H1 (cell line): ENCODE measurements around the gene OPRD1. TPM values are rescaled to one million over a fixed set of nuclear protein-coding genes. Genes with fewer than 3 reads are reported as not detected.

Experiments used
- ATF3 ChIP-seq: IDR thresholded peaks from 2 replicates; pipeline ENCODE4 v1.6.1; 2011; ENCODE audit warnings: low read depth, mild to moderate bottlenecking, low read length; ENCODE audit not compliant: insufficient read depth
- BACH1 ChIP-seq: IDR thresholded peaks from 2 replicates; pipeline ENCODE4 v1.6.1; 2012; ENCODE audit warnings: low read length, improper control_type of control experiment
- BCL11A ChIP-seq, 2 experiments: IDR thresholded peaks; one replicate each; pipeline ENCODE4 v1.6.1; 2011; ENCODE audit warnings: low read depth in 2 of 2, low read length in 2 of 2, mild to moderate bottlenecking in 2 of 2
- CBX5 ChIP-seq: fragments of 300-800, 300-1000 bp; sonication (generic); IDR thresholded peaks from 2 replicates; pipeline ENCODE4 v1.7.1; 2016; ENCODE audit warnings: antibody characterized with exemption, low read length, low read depth
- CHD2 ChIP-seq: IDR thresholded peaks from 2 replicates; pipeline ENCODE4 v1.6.1; 2012; ENCODE audit warnings: low read length, improper control_type of control experiment
- CREB1 ChIP-seq: IDR thresholded peaks from 2 replicates; pipeline ENCODE4 v1.6.1; 2012; ENCODE audit warnings: inconsistent platforms
- CTCF ChIP-seq, 3 experiments: IDR thresholded peaks; 1 replicate in 2 of 3; 2 replicates in 1 of 3; pipeline versions ENCODE4 v1.5.1 to v1.6.1; 2011; ENCODE audit warnings: low read length in 3 of 3, mild to moderate bottlenecking in 3 of 3, inconsistent platforms in 2 of 3, low read depth in 1 of 3, moderate library complexity in 1 of 3; ENCODE audit not compliant: insufficient read depth in 1 of 3; ENCODE audit errors: control extremely low read depth in 1 of 3
- EP300 ChIP-seq, 2 experiments: IDR thresholded peaks; 1 replicate in 1 of 2; 2 replicates in 1 of 2; pipeline ENCODE4 v1.6.1; 2011 to 2012; ENCODE audit warnings: low read depth in 2 of 2, low read length in 2 of 2, mild to moderate bottlenecking in 2 of 2, borderline replicate concordance in 1 of 2, inconsistent platforms in 1 of 2, moderate library complexity in 1 of 2
- EZH2 ChIP-seq: fragments of 200-600 bp; sonication (generic); IDR thresholded peaks from 2 replicates; pipeline ENCODE4 v1.7.1; 2012; ENCODE audit warnings: low read depth, mild to moderate bottlenecking, moderate library complexity, low read length, inconsistent platforms; ENCODE audit not compliant: severe bottlenecking
- GTF2F1 ChIP-seq: IDR thresholded peaks from 2 replicates; pipeline ENCODE4 v1.6.1; 2012; ENCODE audit warnings: low read depth, low read length, improper control_type of control experiment, borderline replicate concordance
- HDAC2 ChIP-seq, 2 experiments: fragments of 300-600 bp in 1 of 2; sonication (generic) in 1 of 2; IDR thresholded peaks; 2 replicates each; pipeline ENCODE4 v1.6.1; 2011 to 2012; ENCODE audit warnings: low read depth in 2 of 2, low read length in 2 of 2, mild to moderate bottlenecking in 2 of 2, moderate library complexity in 2 of 2, borderline replicate concordance in 1 of 2, inconsistent platforms in 1 of 2
- JUN ChIP-seq: IDR thresholded peaks from 2 replicates; pipeline ENCODE4 v1.6.1; 2011; ENCODE audit warnings: low read depth, mild to moderate bottlenecking, improper control_type of control experiment, low read length
- PHF8 ChIP-seq: fragments of 200-600 bp; sonication (generic); conservative IDR thresholded peaks from 2 replicates; pipeline ENCODE4 v1.7.1; 2012; ENCODE audit warnings: low read depth, mild to moderate bottlenecking, inconsistent platforms, low read length, moderate library complexity
- SAP30 ChIP-seq: fragments of 300-600 bp; sonication (generic); IDR thresholded peaks from 2 replicates; pipeline ENCODE4 v1.7.1; 2012; ENCODE audit warnings: low read length, moderate library complexity, mild to moderate bottlenecking, inconsistent platforms; ENCODE audit not compliant: insufficient read depth, insufficient replicate concordance
- SIN3A ChIP-seq, 2 experiments: IDR thresholded peaks in 1 of 2; conservative IDR thresholded peaks in 1 of 2; 2 replicates each; pipeline ENCODE4 v1.6.1; 2011 to 2012; ENCODE audit warnings: low read length in 2 of 2, improper control_type of control experiment in 1 of 2, low read depth in 1 of 2, mild to moderate bottlenecking in 1 of 2
- SP4 ChIP-seq: IDR thresholded peaks from 2 replicates; pipeline ENCODE4 v1.6.1; 2012; ENCODE audit warnings: low read length, inconsistent platforms
- TBP ChIP-seq: IDR thresholded peaks from 2 replicates; pipeline ENCODE4 v1.6.1; 2011; ENCODE audit warnings: low read depth, low read length, improper control_type of control experiment
- TEAD4 ChIP-seq: IDR thresholded peaks from 2 replicates; pipeline ENCODE4 v1.6.1; 2012; ENCODE audit warnings: low read depth, low read length, inconsistent platforms, mixed read lengths
- polyA plus RNA-seq, 7 experiments: library from polyadenylated mRNA; depleted of rRNA in 3 of 7; stranded (reverse) in 5 of 7; unstranded in 2 of 7; fragments of >200 nt in 5 of 7; fragments of 200-250 nt in 2 of 7; gene quantifications; 1 replicate in 5 of 7; 2 replicates in 1 of 7; 4 replicates in 1 of 7; pipeline versions ENCODE4 v1.2.1 to v1.2.3, GENCODE V29; 2011 to 2013; ENCODE audit warnings: missing spikeins in 2 of 7, mixed read lengths in 2 of 7
- total RNA-seq: library from RNA; stranded (reverse); fragmentation: NEBNext Ultra II Directional; extraction: Animal tissue kit (Norgen Biotek cat#: 25700); gene quantifications from 2 replicates; pipeline ENCODE4 v1.2.1, GENCODE V29; 2021
- TF ChIP-seq, protein P1 (sequence below): IDR thresholded peaks from 2 replicates; pipeline ENCODE4 v1.6.1; 2012; ENCODE audit warnings: inconsistent platforms

Gene OPRD1
- total and polyA plus RNA-seq, 2 of the 8 experiments (the other 6 are each of a cell fraction or from before 2014, with no cell fraction given), result 2.6 to 3.7 TPM

GRCh38 chr1:28914228-28915030 is 102.5 kb downstream of the OPRD1 start, which contains the start of gene EPB41 (continued):
- peak; percentile 86 for TF ChIP-seq PHF8
- TF ChIP-seq BCL11A (IDR thresholded peaks at IDR 0.05; ENCODE audit: low read depth in 2 of 2, low read length in 2 of 2), result no peak
- TF ChIP-seq TBP, result peak; percentile 51
- 0 out of 2 replicates have a peak, but pooled peaks have one; percentile 47 for TF ChIP-seq SP4
- TF ChIP-seq, protein P1, sequence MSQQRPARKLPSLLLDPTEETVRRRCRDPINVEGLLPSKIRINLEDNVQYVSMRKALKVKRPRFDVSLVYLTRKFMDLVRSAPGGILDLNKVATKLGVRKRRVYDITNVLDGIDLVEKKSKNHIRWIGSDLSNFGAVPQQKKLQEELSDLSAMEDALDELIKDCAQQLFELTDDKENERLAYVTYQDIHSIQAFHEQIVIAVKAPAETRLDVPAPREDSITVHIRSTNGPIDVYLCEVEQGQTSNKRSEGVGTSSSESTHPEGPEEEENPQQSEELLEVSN, result peak; percentile 89
- TF ChIP-seq SAP30, result no peak
- peak; percentile 33; the same call in 1 of the 2 replicates for TF ChIP-seq ATF3
- no peak for TF ChIP-seq EP300 (IDR thresholded peaks at IDR 0.05; ENCODE audit: borderline replicate concordance in 1 of 2, low read depth in 2 of 2, low read length in 2 of 2)
- TF ChIP-seq CREB1, result 0 out of 2 replicates have a peak, but pooled peaks have one; percentile 19
- TF ChIP-seq CTCF (IDR thresholded peaks at IDR 0.05; ENCODE audit: control extremely low read depth in 1 of 3, insufficient read depth in 1 of 3, low read depth in 1 of 3, low read length in 3 of 3), result no peak
- TF ChIP-seq SIN3A (conservative IDR thresholded peaks at IDR 0.05 in 1 of 2, IDR thresholded peaks at IDR 0.05 in 1 of 2; ENCODE audit: low read depth in 1 of 2, low read length in 2 of 2), result peak; percentile 30 to 37; a peak in 2 of 4 replicates
- no peak for TF ChIP-seq GTF2F1
- TF ChIP-seq BACH1, result no peak
- TF ChIP-seq CBX5, result no peak
- no peak for TF ChIP-seq CHD2
- TF ChIP-seq JUN, result no peak
- TF ChIP-seq EZH2, result no peak
- no peak; a peak in 1 of 4 replicates for TF ChIP-seq HDAC2 (IDR thresholded peaks at IDR 0.05; ENCODE audit: borderline replicate concordance in 1 of 2, low read depth in 2 of 2, low read length in 2 of 2)
- TF ChIP-seq TEAD4, result no peak
